ENCODE measurements around the gene SYNDIG1L. TPM values are rescaled to one million over a fixed set of nuclear protein-coding genes. Genes with fewer than 3 reads are reported as not detected.

Gene SYNDIG1L
- total RNA-seq, 4 donors from 2014 or later: 0.21 to 0.91 (median 0.32) TPM; not detected in 1

GRCh38 chr14:74442757-74443156 is 16.7 kb upstream of the SYNDIG1L start:
- peak in 1 of 2 donors; percentile 3 for DNase-seq (ENCODE audit: low spot score in 2 of 2)
- H3K9me3 ChIP-seq: no peaks in the 10 kb centered on the region
- no peak for TF ChIP-seq EP300 (IDR thresholded peaks at IDR 0.05)

DNA sequence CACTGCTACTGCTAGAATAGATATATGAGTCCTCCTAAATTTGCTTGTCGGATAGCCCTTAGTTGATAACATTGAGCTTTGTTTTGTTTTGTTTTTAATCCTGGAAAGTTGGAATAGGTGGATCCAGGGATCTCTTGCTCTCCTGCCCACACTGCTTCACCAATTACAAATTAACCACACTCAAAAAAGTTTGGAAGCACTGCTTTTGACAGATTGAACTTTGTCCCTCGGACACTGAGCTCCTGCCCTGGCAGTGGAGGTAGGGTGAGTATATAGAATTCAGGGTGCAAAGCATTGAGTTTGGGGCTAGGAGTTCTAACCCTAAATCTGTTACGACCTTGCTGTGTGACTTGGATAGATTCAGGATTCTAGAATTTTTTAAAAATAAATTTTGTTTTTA is 15.1 kb upstream of the SYNDIG1L start:
- Histone ChIP-seq H3K4me3 (no peak overlapping the region), H3K27me3 (no peaks in the 10 kb centered on the region), H3K27ac (no peak overlapping the region), H3K4me1 (no peaks in the 10 kb centered on the region), H3K36me3 (no peaks in the 10 kb centered on the region), H3K9me3 (no peaks in the 10 kb centered on the region)
- no peak for DNase-seq (ENCODE audit: low spot score in 2 of 2)
- 85% methylated on average over 3 of the region's 3 CpGs for WGBS
- TF ChIP-seq POLR2A (IDR thresholded peaks at IDR 0.05) (no peak), CTCF (IDR thresholded peaks at IDR 0.05) (no peak), POLR2AphosphoS5 (IDR thresholded peaks at IDR 0.05) (no peak), EP300 (IDR thresholded peaks at IDR 0.05) (no peak)

More at GRCh38 chr14:74442757-74443156, 16.7 kb upstream of the SYNDIG1L start:
- Histone ChIP-seq H3K4me1 (no peaks in the 10 kb centered on the region), H3K4me3 (no peak overlapping the region), H3K27me3 (no peaks in the 10 kb centered on the region), H3K27ac (no peak overlapping the region), H3K36me3 (no peaks in the 10 kb centered on the region)

- Histone ChIP-seq H3K36me3 (no peaks in the 10 kb centered on the region), H3K27me3 (no peaks in the 10 kb centered on the region), H3K9me3 (no peaks in the 10 kb centered on the region), H3K4me3 (no peak overlapping the region), H3K4me1 (no peaks in the 10 kb centered on the region), H3K27ac (no peak overlapping the region)
- no peak for TF ChIP-seq POLR2AphosphoS5 (IDR thresholded peaks at IDR 0.05)
- WGBS: 86% methylated on average over 3 of the region's 3 CpGs
- no peak for DNase-seq (ENCODE audit: low spot score in 2 of 2)
Observed at GRCh38 chr14:74438351-74438915, 12.4 kb upstream of the SYNDIG1L start.

GRCh38 chr14:74437496-74438053 is 11.6 kb upstream of the SYNDIG1L start:
- no peaks in the 10 kb centered on the region for H3K4me1 ChIP-seq
- H3K27ac ChIP-seq: no peak overlapping the region
- DNase-seq (ENCODE audit: low spot score in 2 of 2): no peak
- H3K36me3 ChIP-seq: no peaks in the 10 kb centered on the region
- H3K4me3 ChIP-seq: no peak overlapping the region
- TF ChIP-seq CTCF (IDR thresholded peaks at IDR 0.05) (no peak), POLR2A (IDR thresholded peaks at IDR 0.05) (no peak), EP300 (IDR thresholded peaks at IDR 0.05) (no peak), POLR2AphosphoS5 (IDR thresholded peaks at IDR 0.05) (no peak)
- WGBS: 36% methylated on average over 3 of the region's 3 CpGs
- H3K27me3 ChIP-seq: no peaks in the 10 kb centered on the region
- no peaks in the 10 kb centered on the region for H3K9me3 ChIP-seq

GRCh38 chr14:74434294-74434693 is 8.3 kb upstream of the SYNDIG1L start:
- no peak overlapping the region for H3K4me3 ChIP-seq
- H3K27me3 ChIP-seq: no peaks in the 10 kb centered on the region
- no peak overlapping the region for H3K27ac ChIP-seq
- no peaks in the 10 kb centered on the region for H3K36me3 ChIP-seq
- H3K9me3 ChIP-seq: no peaks in the 10 kb centered on the region
- DNase-seq (ENCODE audit: low spot score in 2 of 2): no peak
- no peaks in the 10 kb centered on the region for H3K4me1 ChIP-seq
- TF ChIP-seq CTCF (IDR thresholded peaks at IDR 0.05): no peak
- TF ChIP-seq POLR2AphosphoS5 (IDR thresholded peaks at IDR 0.05): no peak
- no peak for TF ChIP-seq POLR2A (IDR thresholded peaks at IDR 0.05)
- TF ChIP-seq EP300 (IDR thresholded peaks at IDR 0.05): no peak
- 36% methylated on average over 2 of the region's 2 CpGs for WGBS

DNA sequence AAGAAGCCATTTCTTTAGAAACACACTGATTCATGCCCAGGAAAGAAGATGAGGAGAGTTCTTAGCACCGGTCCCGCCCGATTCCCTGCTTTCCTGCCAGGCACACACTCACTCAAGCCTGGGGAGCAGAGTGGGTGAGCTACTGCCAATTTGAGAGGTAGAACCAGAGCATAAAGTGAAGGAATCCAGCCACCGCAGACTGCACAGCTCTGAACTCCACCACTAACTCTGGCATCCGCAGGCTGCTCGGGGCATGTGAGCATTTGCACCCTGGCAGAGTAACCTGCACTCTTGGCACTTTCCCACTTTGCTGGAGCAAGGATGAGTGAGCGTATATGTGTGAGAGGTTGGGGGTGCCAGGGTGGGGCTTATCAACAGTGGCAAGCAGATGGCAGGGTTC is 4.0 kb upstream of the SYNDIG1L start:
- H3K27ac ChIP-seq: no peak overlapping the region
- H3K36me3 ChIP-seq: no peaks in the 10 kb centered on the region
- H3K4me3 ChIP-seq: no peak overlapping the region
- 92% methylated on average over 7 of the region's 7 CpGs for WGBS
- no peak for DNase-seq (ENCODE audit: low spot score in 2 of 2)
- H3K4me1 ChIP-seq: peaks cover 5% of the 10 kb centered on the region
- H3K27me3 ChIP-seq: peaks cover 20% of the 10 kb centered on the region
- TF ChIP-seq POLR2AphosphoS5 (IDR thresholded peaks at IDR 0.05): no peak
- no peak for TF ChIP-seq CTCF (IDR thresholded peaks at IDR 0.05)
- no peak for TF ChIP-seq EP300 (IDR thresholded peaks at IDR 0.05)
- TF ChIP-seq POLR2A (IDR thresholded peaks at IDR 0.05): no peak
- no peaks in the 10 kb centered on the region for H3K9me3 ChIP-seq

All from suprapubic skin (tissue), 4 donors.